K562 (cell line): ENCODE measurements around the gene GPNMB. TPM values are rescaled to one million over a fixed set of nuclear protein-coding genes. Genes with fewer than 3 reads are reported as not detected.

Experiments used
- ADNP ChIP-seq: fragments of 200-800 bp; sonication (Bioruptor generic); IDR thresholded peaks from 2 replicates; pipeline ENCODE4 v1.6.1; 2016; ENCODE audit warnings: missing genetic modification characterization, missing compliant biosample characterization
- ATF1 ChIP-seq, 2 experiments: fragments of 450-650 bp in 1 of 2; IDR thresholded peaks; 2 replicates each; pipeline ENCODE4 v1.6.1; 2016; ENCODE audit warnings: missing compliant biosample characterization in 1 of 2, missing genetic modification characterization in 1 of 2
- CAMTA2 ChIP-seq: fragments of 250-450 bp; sonication (Bioruptor Pico); conservative IDR thresholded peaks from 2 replicates; pipeline ENCODE4 v1.5.1; 2022
- E2F3 ChIP-seq: fragments of 250-450 bp; sonication (Bioruptor Pico); IDR thresholded peaks from 2 replicates; pipeline ENCODE4 v1.4.0; 2020; ENCODE audit warnings: mild to moderate bottlenecking
- ETV6 ChIP-seq, 3 experiments: fragments of 150-350 bp in 1 of 3; sonication (generic) in 1 of 3; formaldehyde crosslinking in 1 of 3; IDR thresholded peaks; 2 replicates each; pipeline versions ENCODE4 v1.6.1 to v1.8.0; 2014 to 2022; ENCODE audit warnings: borderline replicate concordance in 2 of 3, low read depth in 2 of 3, antibody characterized with exemption in 1 of 3, low read length in 1 of 3, mild to moderate bottlenecking in 1 of 3, missing genetic modification reagents in 1 of 3
- FOSL1 ChIP-seq: fragments of 200-800 bp; sonication (Bioruptor generic); conservative IDR thresholded peaks from 2 replicates; pipeline ENCODE4 v1.6.1; 2016; ENCODE audit warnings: missing genetic modification characterization, missing compliant biosample characterization
- FOXJ2 ChIP-seq: fragments of 200-800 bp; sonication (Bioruptor generic); IDR thresholded peaks from 2 replicates; pipeline ENCODE4 v1.6.1; 2016; ENCODE audit warnings: missing genetic modification characterization, missing compliant biosample characterization
- FOXP1 ChIP-seq: sonication (generic); formaldehyde crosslinking; IDR thresholded peaks from 2 replicates; pipeline ENCODE4 v1.8.0; 2022; ENCODE audit warnings: mild to moderate bottlenecking, missing genetic modification reagents
- HNRNPH1 ChIP-seq: fragments of 200-400 bp; formaldehyde crosslinking; optimal IDR thresholded peaks from 2 replicates; pipeline ENCODE3; 2017; ENCODE audit warnings: low read depth, mild to moderate bottlenecking, low read length, moderate library complexity
- MYC ChIP-seq, 2 experiments: fragments of 250-450 bp in 1 of 2; sonication (Bioruptor Pico) in 1 of 2; IDR thresholded peaks; 2 replicates each; pipeline versions ENCODE4 v1.5.1 to v1.6.1; 2012 to 2021; ENCODE audit warnings: low read depth in 2 of 2, borderline replicate concordance in 1 of 2, improper control_type of control experiment in 1 of 2, low read length in 1 of 2, mild to moderate bottlenecking in 1 of 2, moderate library complexity in 1 of 2
- RAD21 ChIP-seq, 2 experiments: fragments of 250-450 bp in 1 of 2; fragments of 450-650 bp in 1 of 2; sonication (Bioruptor Pico) in 1 of 2; formaldehyde crosslinking in 1 of 2; IDR thresholded peaks in 1 of 2; conservative IDR thresholded peaks in 1 of 2; 2 replicates each; pipeline versions ENCODE4 v1.4.0 to v1.8.0; 2020 to 2022; ENCODE audit warnings: mild to moderate bottlenecking in 2 of 2, moderate library complexity in 1 of 2
- RB1 ChIP-seq: fragments of 450-650 bp; IDR thresholded peaks from 2 replicates; pipeline ENCODE4 v1.6.1; 2017; ENCODE audit warnings: low read depth, mild to moderate bottlenecking
- RBM17 ChIP-seq: fragments of 200-400 bp; formaldehyde crosslinking; IDR thresholded peaks from 2 replicates; pipeline ENCODE4 v1.6.1; 2017; ENCODE audit warnings: low read depth, mild to moderate bottlenecking, low read length, borderline replicate concordance
- SAFB ChIP-seq: fragments of 200-400 bp; formaldehyde crosslinking; IDR thresholded peaks from 2 replicates; pipeline ENCODE4 v1.6.1; 2017; ENCODE audit warnings: low read depth, low read length, borderline replicate concordance
- SAP30 ChIP-seq: fragments of 200-600 bp; sonication (generic); IDR thresholded peaks from 2 replicates; pipeline ENCODE4 v1.6.1; 2012; ENCODE audit warnings: borderline replicate concordance, low read depth, mild to moderate bottlenecking, moderate library complexity, low read length, control low read depth, inconsistent platforms; ENCODE audit not compliant: insufficient read depth, poor library complexity, severe bottlenecking
- SMC3 ChIP-seq: conservative IDR thresholded peaks from 2 replicates; pipeline ENCODE4 v1.6.1; 2011; ENCODE audit warnings: low read depth, low read length, improper control_type of control experiment; ENCODE audit not compliant: insufficient read depth
- SRSF7 ChIP-seq: fragments of 200-400 bp; formaldehyde crosslinking; optimal IDR thresholded peaks from 2 replicates; pipeline ENCODE3; 2017; ENCODE audit warnings: mild to moderate bottlenecking, low read depth, low read length
- STAG1 ChIP-seq: sonication (generic); formaldehyde crosslinking; IDR thresholded peaks from 2 replicates; pipeline ENCODE4 v1.5.0; 2020; ENCODE audit warnings: missing genetic modification reagents, borderline replicate concordance
- TARDBP ChIP-seq: fragments of 450-650 bp; IDR thresholded peaks from 2 replicates; pipeline ENCODE4 v1.6.1; 2016
- TRIM24 ChIP-seq, 2 experiments: fragments of 450-650 bp; IDR thresholded peaks; 2 replicates each; pipeline ENCODE4 v1.6.1; 2016
- ZNF253 ChIP-seq: fragments of 250-450 bp; sonication (Bioruptor Pico); conservative IDR thresholded peaks from 2 replicates; pipeline ENCODE4 v1.6.1; 2021; ENCODE audit warnings: mild to moderate bottlenecking
- ZNF586 ChIP-seq: fragments of 450-650 bp; formaldehyde crosslinking; conservative IDR thresholded peaks from 2 replicates; pipeline ENCODE4 v1.4.0; 2020; ENCODE audit warnings: mild to moderate bottlenecking, moderate library complexity
- polyA plus RNA-seq, 8 experiments: library from polyadenylated mRNA; depleted of rRNA in 4 of 8; stranded (reverse) in 5 of 8; unstranded in 3 of 8; fragments of >200 nt; fragmentation: Nextera tagmentation in 2 of 8; fragmentation: Illumina TruSeq in 1 of 8; extraction: Ambion mirVana in 2 of 8; extraction: Trizol in 1 of 8; gene quantifications; 2 replicates each; pipeline versions ENCODE4 v1.2.1 to v1.2.3, GENCODE V29; 2011 to 2014; ENCODE audit warnings: inconsistent platforms in 1 of 8, missing spikeins in 1 of 8
- total RNA-seq, 7 experiments: library from RNA; depleted of rRNA in 6 of 7; stranded (reverse); fragments of >200 nt in 6 of 7; fragmentation: Illumina TruSeq in 2 of 7; extraction: Trizol in 2 of 7; gene quantifications; 2 replicates each; pipeline versions ENCODE4 v1.2.1 to v1.2.3, GENCODE V29; 2011 to 2021; ENCODE audit warnings: low replicate concordance in 1 of 7
- TF ChIP-seq, protein P1 (sequence below): sonication (generic); formaldehyde crosslinking; IDR thresholded peaks from 2 replicates; pipeline ENCODE4 v1.8.0; 2022; ENCODE audit warnings: mild to moderate bottlenecking, missing genetic modification reagents
- TF ChIP-seq, protein P2 (sequence below): sonication (generic); formaldehyde crosslinking; IDR thresholded peaks from 2 replicates; pipeline ENCODE4 v1.8.1; 2022; ENCODE audit warnings: missing genetic modification reagents
- TF ChIP-seq, protein P3 (sequence below): sonication (generic); formaldehyde crosslinking; IDR thresholded peaks from 2 replicates; pipeline ENCODE4 v1.8.0; 2022; ENCODE audit warnings: missing genetic modification reagents, mild to moderate bottlenecking, borderline replicate concordance

The GPNMB gene
- total and polyA plus RNA-seq, 9 of the 15 experiments (the other 6 are each of a cell fraction or from before 2014, with no cell fraction given), result 0.15 to 0.72 (median 0.33) TPM

DNA sequence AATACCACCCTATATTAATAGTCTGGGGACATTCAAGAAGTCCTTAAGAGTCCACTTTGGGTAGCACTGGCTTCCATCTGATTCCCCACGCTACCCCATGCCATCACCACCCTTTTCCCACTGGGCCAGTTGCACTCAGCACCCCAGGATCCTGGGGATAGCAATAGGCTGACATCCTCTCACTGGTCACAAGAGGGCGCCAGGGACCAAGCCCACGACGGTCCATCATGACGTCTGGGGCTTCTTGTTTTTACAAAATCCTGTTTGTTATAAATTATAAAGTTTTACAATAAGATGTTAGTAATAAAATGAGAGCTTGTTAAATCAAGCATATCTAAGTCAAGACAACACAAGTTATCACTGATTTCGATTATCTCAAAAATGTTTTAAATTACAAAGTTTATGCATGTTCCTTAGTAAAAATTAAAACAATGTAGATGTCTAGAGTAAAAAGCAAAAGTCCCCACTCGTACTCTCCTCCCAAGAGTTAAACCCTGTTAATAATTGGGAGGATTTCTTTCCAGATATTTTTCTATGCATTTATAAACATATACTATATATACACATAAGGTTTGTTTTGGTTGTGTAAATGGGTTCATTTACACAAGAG, 15.4 kb downstream of the GPNMB start (continued):
- TF ChIP-seq RB1, result no peak
- no peak for TF ChIP-seq RBM17
- 0 out of 2 replicates have a peak, but pooled peaks have one; percentile 27 for TF ChIP-seq MYC (IDR thresholded peaks at IDR 0.05; ENCODE audit: low read depth, low read length)
- no peak for TF ChIP-seq MYC (CRISPR knock-in tag; IDR thresholded peaks at IDR 0.05; ENCODE audit: borderline replicate concordance, low read depth)
- TF ChIP-seq, protein P1, sequence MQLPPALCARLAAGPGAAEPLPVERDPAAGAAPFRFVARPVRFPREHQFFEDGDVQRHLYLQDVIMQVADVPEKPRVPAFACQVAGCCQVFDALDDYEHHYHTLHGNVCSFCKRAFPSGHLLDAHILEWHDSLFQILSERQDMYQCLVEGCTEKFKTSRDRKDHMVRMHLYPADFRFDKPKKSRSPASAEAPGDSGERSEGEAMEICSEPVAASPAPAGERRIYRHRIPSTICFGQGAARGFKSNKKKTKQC (CRISPR knock-in tag), result no peak
- no peak for TF ChIP-seq CAMTA2 (CRISPR knock-in tag)
- no peak for TF ChIP-seq FOXJ2 (tag)
- TF ChIP-seq ADNP (tag), result no peak
- TF ChIP-seq FOSL1 (tag), result no peak
- TF ChIP-seq ZNF586 (CRISPR knock-in tag), result no peak
- no peak for TF ChIP-seq TRIM24 (IDR thresholded peaks at IDR 0.05)
- TF ChIP-seq SRSF7, result no peak
- TF ChIP-seq STAG1 (CRISPR knock-in tag), result peak; percentile 36; the same call in 1 of the 2 replicates
- TF ChIP-seq ZNF253 (CRISPR knock-in tag), result no peak
- no peak for TF ChIP-seq TARDBP
- no peak for TF ChIP-seq SAP30
- TF ChIP-seq SMC3, result peak; percentile 69
- TF ChIP-seq E2F3 (CRISPR knock-in tag), result no peak
- TF ChIP-seq, protein P2, sequence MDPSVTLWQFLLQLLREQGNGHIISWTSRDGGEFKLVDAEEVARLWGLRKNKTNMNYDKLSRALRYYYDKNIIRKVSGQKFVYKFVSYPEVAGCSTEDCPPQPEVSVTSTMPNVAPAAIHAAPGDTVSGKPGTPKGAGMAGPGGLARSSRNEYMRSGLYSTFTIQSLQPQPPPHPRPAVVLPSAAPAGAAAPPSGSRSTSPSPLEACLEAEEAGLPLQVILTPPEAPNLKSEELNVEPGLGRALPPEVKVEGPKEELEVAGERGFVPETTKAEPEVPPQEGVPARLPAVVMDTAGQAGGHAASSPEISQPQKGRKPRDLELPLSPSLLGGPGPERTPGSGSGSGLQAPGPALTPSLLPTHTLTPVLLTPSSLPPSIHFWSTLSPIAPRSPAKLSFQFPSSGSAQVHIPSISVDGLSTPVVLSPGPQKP (CRISPR knock-in tag), result no peak
- TF ChIP-seq, protein P3, sequence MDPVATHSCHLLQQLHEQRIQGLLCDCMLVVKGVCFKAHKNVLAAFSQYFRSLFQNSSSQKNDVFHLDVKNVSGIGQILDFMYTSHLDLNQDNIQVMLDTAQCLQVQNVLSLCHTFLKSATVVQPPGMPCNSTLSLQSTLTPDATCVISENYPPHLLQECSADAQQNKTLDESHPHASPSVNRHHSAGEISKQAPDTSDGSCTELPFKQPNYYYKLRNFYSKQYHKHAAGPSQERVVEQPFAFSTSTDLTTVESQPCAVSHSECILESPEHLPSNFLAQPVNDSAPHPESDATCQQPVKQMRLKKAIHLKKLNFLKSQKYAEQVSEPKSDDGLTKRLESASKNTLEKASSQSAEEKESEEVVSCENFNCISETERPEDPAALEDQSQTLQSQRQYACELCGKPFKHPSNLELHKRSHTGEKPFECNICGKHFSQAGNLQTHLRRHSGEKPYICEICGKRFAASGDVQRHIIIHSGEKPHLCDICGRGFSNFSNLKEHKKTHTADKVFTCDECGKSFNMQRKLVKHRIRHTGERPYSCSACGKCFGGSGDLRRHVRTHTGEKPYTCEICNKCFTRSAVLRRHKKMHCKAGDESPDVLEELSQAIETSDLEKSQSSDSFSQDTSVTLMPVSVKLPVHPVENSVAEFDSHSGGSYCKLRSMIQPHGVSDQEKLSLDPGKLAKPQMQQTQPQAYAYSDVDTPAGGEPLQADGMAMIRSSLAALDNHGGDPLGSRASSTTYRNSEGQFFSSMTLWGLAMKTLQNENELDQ (CRISPR knock-in tag), result no peak
- TF ChIP-seq ETV6 (IDR thresholded peaks at IDR 0.05; ENCODE audit: borderline replicate concordance in 1 of 2, low read depth in 2 of 2, low read length in 1 of 2), result no peak
- TF ChIP-seq ETV6 (CRISPR knock-in tag; IDR thresholded peaks at IDR 0.05; ENCODE audit: borderline replicate concordance), result no peak
- TF ChIP-seq SAFB, result no peak
- no peak for TF ChIP-seq HNRNPH1
- TF ChIP-seq ATF1 (CRISPR knock-in tag; IDR thresholded peaks at IDR 0.05), result no peak
- TF ChIP-seq ATF1 (tag; IDR thresholded peaks at IDR 0.05), result peak; percentile 66
- TF ChIP-seq FOXP1 (CRISPR knock-in tag), result no peak
- TF ChIP-seq RAD21 (CRISPR knock-in tag; conservative IDR thresholded peaks at IDR 0.05 in 1 of 2, IDR thresholded peaks at IDR 0.05 in 1 of 2), result peak; percentile 74 to 78
